Kidney (tissue), 14 donors: ENCODE results near the gene APH1A. TPM values are rescaled to one million over a fixed set of nuclear protein-coding genes. Genes with fewer than 3 reads are reported as not detected.

ENCODE experiments used
- DNase-seq, 5 donors: peaks; one replicate each; pipeline ENCODE4 v3.0.0-alpha.2; 2013 to 2020
- FAIRE-seq: peaks from 2 replicates; lab custom pipeline; 2012; peaks lifted over from hg19 to GRCh38; lab: Jason Lieb, UNC
- H3K27ac ChIP-seq, 2 donors: one replicate each; pipeline ENCODE4 v1.7.0; 2013; ENCODE audit warnings: low read depth in 2 of 2, low read length in 2 of 2, inconsistent platforms in 1 of 2
- H3K27me3 ChIP-seq: one replicate; pipeline ENCODE4 v1.7.1; 2013; ENCODE audit warnings: low read length, inconsistent platforms; ENCODE audit not compliant: control insufficient read depth, insufficient read depth
- H3K36me3 ChIP-seq, 3 donors: one replicate each; pipeline versions ENCODE4 v1.7.0 to v1.7.1; 2013; ENCODE audit warnings: low read length in 3 of 3, control low read depth in 1 of 3, inconsistent platforms in 1 of 3; ENCODE audit not compliant: insufficient read depth in 3 of 3, control insufficient read depth in 2 of 3
- H3K4me1 ChIP-seq, 3 donors: one replicate each; pipeline versions ENCODE4 v1.7.0 to v1.7.1; 2013; ENCODE audit warnings: low read length in 3 of 3, inconsistent platforms in 1 of 3, low read depth in 1 of 3; ENCODE audit not compliant: control insufficient read depth in 2 of 3, insufficient read depth in 2 of 3
- H3K4me3 ChIP-seq, 3 donors: one replicate each; pipeline versions ENCODE4 v1.7.0 to v1.8.1; 2013; ENCODE audit warnings: low read length in 3 of 3, control low read depth in 1 of 3, inconsistent platforms in 1 of 3
- H3K9ac ChIP-seq, 3 donors: one replicate each; pipeline versions ENCODE4 v1.7.0 to v1.7.1; 2013; ENCODE audit warnings: low read length in 3 of 3, control low read depth in 1 of 3, inconsistent platforms in 1 of 3
- H3K9me3 ChIP-seq, 3 donors: one replicate each; pipeline versions ENCODE4 v1.7.0 to v1.7.1; 2013; ENCODE audit warnings: low read length in 3 of 3, control low read depth in 1 of 3, inconsistent platforms in 1 of 3; ENCODE audit not compliant: control insufficient read depth in 2 of 3, insufficient read depth in 1 of 3
- CTCF ChIP-seq: IDR thresholded peaks from 3 replicates; pipeline ENCODE4 v1.5.1; 2012; ENCODE audit warnings: mild to moderate bottlenecking, moderate library complexity, borderline replicate concordance; ENCODE audit not compliant: insufficient read depth; ENCODE audit errors: extremely low read depth
- intact Hi-C: fragments of 100-400 bp; cut with DNase I; formaldehyde crosslinking; loops from one replicate; pipeline ENCODE4 v1.11.1; 2022
- polyA plus RNA-seq: library from polyadenylated mRNA; stranded (reverse); fragments of 350-450 nt; fragmentation: Illumina TruSeq; extraction: RNeasy Lipid Tissue Mini Kit (QIAGEN cat#74804); gene quantifications from one replicate; pipeline ENCODE4 v1.2.3, GENCODE V29; 2014; ENCODE audit warnings: low read depth, low replicate concordance; ENCODE audit not compliant: insufficient read depth
- total RNA-seq: library from RNA; stranded (reverse); fragmentation: NEBNext Ultra II Directional; extraction: Animal tissue kit (Norgen Biotek cat#: 25700); gene quantifications from one replicate; pipeline ENCODE4 v1.2.1, GENCODE V29; 2021
- donor health status: control.
- donor health status: control.
- donor health status: control.
- donor health status: control.
- donor health status: control.
- donor health status: DM: yes; HTN: yes; CAD: no.
- donor health status: Normal renal cell carcinoma (clear cell type).

The APH1A gene
- total and polyA plus RNA-seq, 2 donors from 2014 or later = 116 to 147 TPM

- peak overlapping the region; percentile 28 to 68 (median 57) for H3K4me3 ChIP-seq
- FAIRE-seq = no peak
- H3K36me3 ChIP-seq = no peaks in the 10 kb centered on the region
- H3K4me1 ChIP-seq = peaks cover 0 to 5% (median 0%) of the 10 kb centered on the region in 3 donors
- no peaks in the 10 kb centered on the region for H3K27me3 ChIP-seq
- DNase-seq = no peak
- no peaks in the 10 kb centered on the region for H3K9me3 ChIP-seq
- H3K27ac ChIP-seq = no peak overlapping the region
- peak overlapping the region in 2 of 3 donors; percentile 19 to 21 for H3K9ac ChIP-seq
- TF ChIP-seq CTCF = no peak
- intact Hi-C loops = no loop called here
Measured at GRCh38 chr1:150273311-150273710, 4.5 kb upstream of the APH1A start.

- no peaks in the 10 kb centered on the region for H3K27me3 ChIP-seq
- H3K27ac ChIP-seq = no peak overlapping the region
- H3K4me3 ChIP-seq = no peak overlapping the region
- DNase-seq (no peak), FAIRE-seq (no peak)
- no peak overlapping the region for H3K9ac ChIP-seq
- H3K36me3 ChIP-seq = peaks cover 0 to 10% (median 1%) of the 10 kb centered on the region in 3 donors
- no peak for TF ChIP-seq CTCF
- no peaks in the 10 kb centered on the region for H3K9me3 ChIP-seq
- peaks cover 5 to 17% (median 9%) of the 10 kb centered on the region in 3 donors for H3K4me1 ChIP-seq
- intact Hi-C loops = no loop called here
Measured at GRCh38 chr1:150271291-150271959, 2.6 kb upstream of the APH1A start.

- no peak for FAIRE-seq
- TF ChIP-seq CTCF = no peak
- H3K4me3 ChIP-seq = peak overlapping the region; percentile 75 to 90 (median 76)
Measured at GRCh38 chr1:150269451-150269850, 635 bp upstream of the APH1A start.

More at GRCh38 chr1:150269451-150269850, 635 bp upstream of the APH1A start:
- peak overlapping the region in 1 of 2 donors; percentile 93 for H3K27ac ChIP-seq
- DNase-seq = no peak
- intact Hi-C loops = no loop called here
- H3K36me3 ChIP-seq = peaks cover 0 to 25% (median 15%) of the 10 kb centered on the region in 3 donors
- peaks cover 5 to 17% (median 9%) of the 10 kb centered on the region in 3 donors for H3K4me1 ChIP-seq
- H3K27me3 ChIP-seq = no peaks in the 10 kb centered on the region
- no peaks in the 10 kb centered on the region for H3K9me3 ChIP-seq
- H3K9ac ChIP-seq = peak overlapping the region in 2 of 3 donors; percentile 61 to 92
